ENCODE results near the gene TBC1D4. TPM values are rescaled to one million over a fixed set of nuclear protein-coding genes. Genes with fewer than 3 reads are reported as not detected.

TBC1D4 gene
- total RNA-seq, 4 donors from 2014 or later = 14.9 to 20.8 (median 16.6) TPM

- H3K4me1 ChIP-seq = peaks cover 12 to 47% (median 38%) of the 10 kb centered on the region in 3 donors
- no peaks in the 10 kb centered on the region for H3K9me3 ChIP-seq
- intact Hi-C loops (cut with DNase I) = no loop called here
- H3K4me3 ChIP-seq = no peak overlapping the region
- H3K27ac ChIP-seq = no peak overlapping the region
- TF ChIP-seq CTCF (IDR thresholded peaks at IDR 0.05) (no peak), POLR2A (IDR thresholded peaks at IDR 0.05) (no peak)
- DNase-seq = no peak
- H3K27me3 ChIP-seq = no peaks in the 10 kb centered on the region
- H3K36me3 ChIP-seq = no peaks in the 10 kb centered on the region
- 83 to 87% methylated on average over 2 of the region's 2 CpGs for WGBS, 2 donors
Observed at GRCh38 chr13:75414036-75414827, 67.7 kb downstream of the TBC1D4 start.

- Histone ChIP-seq H3K27me3 (no peaks in the 10 kb centered on the region), H3K36me3 (no peaks in the 10 kb centered on the region), H3K4me3 (no peak overlapping the region), H3K27ac (no peak overlapping the region), H3K4me1 (peaks cover 8 to 25% (median 21%) of the 10 kb centered on the region in 3 donors), H3K9me3 (no peaks in the 10 kb centered on the region)
- 86 to 91% methylated on average over 4 of the region's 4 CpGs for WGBS, 2 donors
- DNase-seq = no peak
- intact Hi-C loops (cut with DNase I) = no loop called here
- TF ChIP-seq POLR2A (IDR thresholded peaks at IDR 0.05) (no peak), CTCF (IDR thresholded peaks at IDR 0.05) (no peak)
Observed at GRCh38 chr13:75411924-75412537, 69.9 kb downstream of the TBC1D4 start.

- no peaks in the 10 kb centered on the region for H3K27me3 ChIP-seq
Observed at GRCh38 chr13:75410207-75410606, 71.8 kb downstream of the TBC1D4 start.

DNA sequence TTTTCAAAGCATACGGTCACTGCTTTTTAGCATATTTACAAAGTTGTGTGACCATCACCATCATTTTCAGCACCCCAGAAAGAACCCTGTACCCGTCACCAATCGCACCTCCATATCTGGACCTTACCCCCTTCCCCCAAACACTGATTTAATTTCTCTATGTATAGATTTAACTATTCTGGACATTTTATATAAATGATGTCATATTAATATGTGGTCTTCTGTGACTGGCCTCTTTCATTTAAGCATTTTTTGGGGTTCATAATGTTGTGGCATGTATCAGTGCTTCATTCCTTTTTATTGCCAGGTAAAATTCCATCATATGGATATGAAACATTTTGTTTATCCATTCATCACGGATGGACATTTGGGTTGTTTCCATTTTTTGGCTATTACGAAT is 74.0 kb downstream of the TBC1D4 start:
- H3K36me3 ChIP-seq = no peaks in the 10 kb centered on the region
- no peak for DNase-seq
- intact Hi-C loops (cut with DNase I) = no loop called here
- H3K27me3 ChIP-seq = no peaks in the 10 kb centered on the region
- 88 to 95% methylated on average over 5 of the region's 5 CpGs for WGBS, 2 donors
- H3K4me3 ChIP-seq = no peak overlapping the region
- H3K27ac ChIP-seq = no peak overlapping the region
- TF ChIP-seq POLR2A (IDR thresholded peaks at IDR 0.05) (no peak), CTCF (IDR thresholded peaks at IDR 0.05) (no peak)
- H3K9me3 ChIP-seq = no peaks in the 10 kb centered on the region
- peaks cover 0 to 1% (median 0%) of the 10 kb centered on the region in 3 donors for H3K4me1 ChIP-seq

More at GRCh38 chr13:75410207-75410606, 71.8 kb downstream of the TBC1D4 start:
- no peak overlapping the region for H3K4me3 ChIP-seq
- H3K4me1 ChIP-seq = peaks cover 0 to 7% (median 2%) of the 10 kb centered on the region in 3 donors
- no peak for TF ChIP-seq CTCF (IDR thresholded peaks at IDR 0.05)
- TF ChIP-seq POLR2A (IDR thresholded peaks at IDR 0.05) = no peak
- H3K36me3 ChIP-seq = no peaks in the 10 kb centered on the region
- WGBS, 2 donors = 84 to 88% methylated on average over 6 to 7 of the region's 7 CpGs
- no peaks in the 10 kb centered on the region for H3K9me3 ChIP-seq
- intact Hi-C loops (cut with DNase I) = no loop called here
- H3K27ac ChIP-seq = no peak overlapping the region
- DNase-seq = no peak

GRCh38 chr13:75407473-75407872 is 74.5 kb downstream of the TBC1D4 start:
- Histone ChIP-seq H3K27me3 (no peaks in the 10 kb centered on the region), H3K4me3 (no peak overlapping the region), H3K36me3 (no peaks in the 10 kb centered on the region), H3K4me1 (peaks cover 0 to 4% (median 0%) of the 10 kb centered on the region in 3 donors), H3K9me3 (no peaks in the 10 kb centered on the region), H3K27ac (no peak overlapping the region)
- WGBS, 2 donors = 87 to 91% methylated on average over 4 of the region's 4 CpGs
- DNase-seq = no peak
- intact Hi-C loops (cut with DNase I) = no loop called here
- TF ChIP-seq POLR2A (IDR thresholded peaks at IDR 0.05) = no peak
- TF ChIP-seq CTCF (IDR thresholded peaks at IDR 0.05) = no peak

Measured in esophagus squamous epithelium (tissue), 5 donors.